NCI-H82 treated with DMSO at 0.1 percent for 48 hours (cell line): ENCODE results near the gene DPYSL4.
"Not testable (repeated sequence)": the region's sequence is repeated elsewhere in the genome, so short reads cannot be mapped to it uniquely, and the experiment has no call there.

Experiments
- DNase-seq: peaks from one replicate; lab custom pipeline; 2025; ENCODE audit not compliant: unreplicated experiment; lab: John Stamatoyannopoulos, UW

Gene DPYSL4

GRCh38 chr10:132149271-132149670 is 37.5 kb upstream of the DPYSL4 start:
- DNase-seq, result no peak

GRCh38 chr10:132149917-132150316 is 36.8 kb upstream of the DPYSL4 start:
- no peak for DNase-seq

- no peak for DNase-seq
These were observed 36.0 kb upstream of the DPYSL4 start for GRCh38 chr10:132150777-132151176.

- DNase-seq, result no peak
These were observed 35.3 kb upstream of the DPYSL4 start for GRCh38 chr10:132151286-132151950.

GRCh38 chr10:132151951-132152505 is 34.7 kb upstream of the DPYSL4 start:
- DNase-seq, result no peak

- no peak for DNase-seq
These were observed 33.7 kb upstream of the DPYSL4 start for GRCh38 chr10:132152896-132153580.

GRCh38 chr10:132153616-132154217 is 33.0 kb upstream of the DPYSL4 start:
- no peak for DNase-seq

- no peak for DNase-seq
These were observed 32.3 kb upstream of the DPYSL4 start for GRCh38 chr10:132154440-132154839.

GRCh38 chr10:132154931-132155330 is 31.8 kb upstream of the DPYSL4 start:
- DNase-seq, result no peak

- no peak for DNase-seq
These were observed 30.9 kb upstream of the DPYSL4 start for GRCh38 chr10:132155723-132156381.

- DNase-seq, result no peak
These were observed 30.4 kb upstream of the DPYSL4 start for GRCh38 chr10:132156382-132156781.

- no peak for DNase-seq
These were observed 29.6 kb upstream of the DPYSL4 start for GRCh38 chr10:132157101-132157500.

GRCh38 chr10:132158122-132158741 is 28.5 kb upstream of the DPYSL4 start:
- no peak for DNase-seq

GRCh38 chr10:132158823-132159222 is 27.9 kb upstream of the DPYSL4 start:
- DNase-seq, result no peak

GRCh38 chr10:132159302-132160230 is 27.2 kb upstream of the DPYSL4 start:
- DNase-seq, result not testable (repeated sequence)

- DNase-seq, result not testable (repeated sequence)
These were observed 26.5 kb upstream of the DPYSL4 start for GRCh38 chr10:132160231-132160630.

- not testable (repeated sequence) for DNase-seq
These were observed 25.7 kb upstream of the DPYSL4 start for GRCh38 chr10:132160834-132161622.

GRCh38 chr10:132162021-132162531 is 24.7 kb upstream of the DPYSL4 start:
- no peak for DNase-seq
